Measurements from ENCODE around the gene ADAM17.
"Not testable (repeated sequence)": the region's sequence is repeated elsewhere in the genome, so short reads cannot be mapped to it uniquely, and the experiment has no call there.

Gene ADAM17

DNA sequence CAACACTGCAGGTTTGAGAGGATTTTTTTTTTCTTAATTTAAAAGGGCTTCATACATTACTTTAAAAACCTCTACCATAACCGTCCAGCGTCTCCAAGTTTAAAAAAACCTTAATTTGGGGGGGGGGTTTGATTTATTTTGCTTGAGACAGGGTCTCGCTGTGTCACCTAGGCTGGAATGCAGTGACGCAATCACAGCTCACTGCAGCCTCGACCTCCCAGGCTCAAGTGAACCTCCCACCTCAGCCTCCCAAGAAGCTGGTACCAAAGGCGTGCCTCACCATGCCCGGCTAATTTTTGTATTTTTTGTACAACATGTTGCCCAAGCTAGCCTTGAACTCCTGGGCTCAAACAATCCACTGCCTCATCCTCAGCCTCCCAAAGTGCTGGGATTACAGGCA is 36.9 kb downstream of the ADAM17 start:
- Histone ChIP-seq H3K4me1 (ENCODE audit: insufficient read depth, low read length, poor library complexity, severe bottlenecking) (no peaks in the 10 kb centered on the region), H3K9me3 (ENCODE audit: insufficient read depth, low read depth, low read length) (no peaks in the 10 kb centered on the region), H4K20me1 (ENCODE audit: insufficient read depth, low read length, poor library complexity, severe bottlenecking) (no peaks in the 10 kb centered on the region), H3K4me2 (ENCODE audit: low read depth, low read length, poor library complexity, severe bottlenecking) (no peak overlapping the region), H3K9me2 (replicated peaks; ENCODE audit: low read depth, low read length) (no peaks in the 10 kb centered on the region), H2AFZ (ENCODE audit: low read length) (no peak overlapping the region), H3K4me3 (ENCODE audit: low read length, poor library complexity, severe bottlenecking) (no peak overlapping the region), H3K36me3 (ENCODE audit: insufficient read depth, low read length) (peaks cover 63% of the 10 kb centered on the region; the same call in 1 of the 2 replicates), H3K27me3 (ENCODE audit: insufficient read depth, low read length, poor library complexity, severe bottlenecking) (no peaks in the 10 kb centered on the region), H3K9ac (ENCODE audit: low read depth, low read length, poor library complexity, severe bottlenecking) (no peak overlapping the region), H3K79me2 (ENCODE audit: insufficient read depth, low read length) (no peaks in the 10 kb centered on the region), H3F3A (ENCODE audit: low read depth) (no peaks in the 10 kb centered on the region)
- TF ChIP-seq EZH2phosphoT487 (IDR thresholded peaks at IDR 0.05; ENCODE audit: borderline replicate concordance) (no peak), CTCF (conservative IDR thresholded peaks at IDR 0.05; ENCODE audit: low read length) (no peak)

- Histone ChIP-seq H4K20me1 (ENCODE audit: insufficient read depth, low read length, poor library complexity, severe bottlenecking) (no peaks in the 10 kb centered on the region), H3K9me2 (replicated peaks; ENCODE audit: low read depth, low read length) (no peaks in the 10 kb centered on the region), H3K9ac (ENCODE audit: low read depth, low read length, poor library complexity, severe bottlenecking) (no peak overlapping the region), H2AFZ (ENCODE audit: low read length) (no peak overlapping the region), H3K36me3 (ENCODE audit: insufficient read depth, low read length) (peaks cover 63% of the 10 kb centered on the region; the same call in 1 of the 2 replicates), H3F3A (ENCODE audit: low read depth) (no peaks in the 10 kb centered on the region), H3K4me2 (ENCODE audit: low read depth, low read length, poor library complexity, severe bottlenecking) (no peak overlapping the region), H3K9me3 (ENCODE audit: insufficient read depth, low read depth, low read length) (no peaks in the 10 kb centered on the region), H3K79me2 (ENCODE audit: insufficient read depth, low read length) (no peaks in the 10 kb centered on the region), H3K4me1 (ENCODE audit: insufficient read depth, low read length, poor library complexity, severe bottlenecking) (no peaks in the 10 kb centered on the region), H3K4me3 (ENCODE audit: low read length, poor library complexity, severe bottlenecking) (no peak overlapping the region), H3K27me3 (ENCODE audit: insufficient read depth, low read length, poor library complexity, severe bottlenecking) (no peaks in the 10 kb centered on the region)
- no peak for TF ChIP-seq EZH2phosphoT487 (IDR thresholded peaks at IDR 0.05; ENCODE audit: borderline replicate concordance)
Observed at GRCh38 chr2:9518163-9518562, 37.5 kb downstream of the ADAM17 start.

- TF ChIP-seq EZH2phosphoT487 (IDR thresholded peaks at IDR 0.05; ENCODE audit: borderline replicate concordance) (no peak), CTCF (conservative IDR thresholded peaks at IDR 0.05; ENCODE audit: low read length) (no peak)
- Histone ChIP-seq H3K36me3 (ENCODE audit: insufficient read depth, low read length) (peaks cover 64% of the 10 kb centered on the region; the same call in 1 of the 2 replicates), H3K4me1 (ENCODE audit: insufficient read depth, low read length, poor library complexity, severe bottlenecking) (no peaks in the 10 kb centered on the region), H2AFZ (ENCODE audit: low read length) (no peak overlapping the region), H4K20me1 (ENCODE audit: insufficient read depth, low read length, poor library complexity, severe bottlenecking) (no peaks in the 10 kb centered on the region), H3K9ac (ENCODE audit: low read depth, low read length, poor library complexity, severe bottlenecking) (no peak overlapping the region), H3K9me2 (replicated peaks; ENCODE audit: low read depth, low read length) (no peaks in the 10 kb centered on the region), H3F3A (ENCODE audit: low read depth) (no peaks in the 10 kb centered on the region), H3K9me3 (ENCODE audit: insufficient read depth, low read depth, low read length) (no peaks in the 10 kb centered on the region), H3K79me2 (ENCODE audit: insufficient read depth, low read length) (no peaks in the 10 kb centered on the region), H3K4me2 (ENCODE audit: low read depth, low read length, poor library complexity, severe bottlenecking) (no peak overlapping the region), H3K27me3 (ENCODE audit: insufficient read depth, low read length, poor library complexity, severe bottlenecking) (no peaks in the 10 kb centered on the region), H3K4me3 (ENCODE audit: low read length, poor library complexity, severe bottlenecking) (no peak overlapping the region)
Observed at GRCh38 chr2:9517118-9517782, 38.4 kb downstream of the ADAM17 start.

GRCh38 chr2:9513946-9514345 is 41.7 kb downstream of the ADAM17 start:
- H3K27me3 ChIP-seq (ENCODE audit: insufficient read depth, low read length, poor library complexity, severe bottlenecking); H3K79me2 ChIP-seq (ENCODE audit: insufficient read depth, low read length); H3K4me1 ChIP-seq (ENCODE audit: insufficient read depth, low read length, poor library complexity, severe bottlenecking); H3K9me3 ChIP-seq (ENCODE audit: insufficient read depth, low read depth, low read length); H3K4me2 ChIP-seq (ENCODE audit: low read depth, low read length, poor library complexity, severe bottlenecking); H2AFZ ChIP-seq (ENCODE audit: low read length); H3K9me2 ChIP-seq (replicated peaks; ENCODE audit: low read depth, low read length); H3K4me3 ChIP-seq (ENCODE audit: low read length, poor library complexity, severe bottlenecking); H3K9ac ChIP-seq (ENCODE audit: low read depth, low read length, poor library complexity, severe bottlenecking); H3F3A ChIP-seq (ENCODE audit: low read depth); H4K20me1 ChIP-seq (ENCODE audit: insufficient read depth, low read length, poor library complexity, severe bottlenecking): not testable (repeated sequence)
- peaks cover 51% of the 10 kb centered on the region; the same call in 1 of the 2 replicates for H3K36me3 ChIP-seq (ENCODE audit: insufficient read depth, low read length)

Data from Loucy (cell line).